AG08396 (cell line): ENCODE results near the gene FAM181B.

ENCODE experiments used
- DNase-seq: peaks from one replicate; pipeline ENCODE4 v3.0.0; 2012; ENCODE audit warnings: low spot score, mixed read lengths

FAM181B gene

DNA sequence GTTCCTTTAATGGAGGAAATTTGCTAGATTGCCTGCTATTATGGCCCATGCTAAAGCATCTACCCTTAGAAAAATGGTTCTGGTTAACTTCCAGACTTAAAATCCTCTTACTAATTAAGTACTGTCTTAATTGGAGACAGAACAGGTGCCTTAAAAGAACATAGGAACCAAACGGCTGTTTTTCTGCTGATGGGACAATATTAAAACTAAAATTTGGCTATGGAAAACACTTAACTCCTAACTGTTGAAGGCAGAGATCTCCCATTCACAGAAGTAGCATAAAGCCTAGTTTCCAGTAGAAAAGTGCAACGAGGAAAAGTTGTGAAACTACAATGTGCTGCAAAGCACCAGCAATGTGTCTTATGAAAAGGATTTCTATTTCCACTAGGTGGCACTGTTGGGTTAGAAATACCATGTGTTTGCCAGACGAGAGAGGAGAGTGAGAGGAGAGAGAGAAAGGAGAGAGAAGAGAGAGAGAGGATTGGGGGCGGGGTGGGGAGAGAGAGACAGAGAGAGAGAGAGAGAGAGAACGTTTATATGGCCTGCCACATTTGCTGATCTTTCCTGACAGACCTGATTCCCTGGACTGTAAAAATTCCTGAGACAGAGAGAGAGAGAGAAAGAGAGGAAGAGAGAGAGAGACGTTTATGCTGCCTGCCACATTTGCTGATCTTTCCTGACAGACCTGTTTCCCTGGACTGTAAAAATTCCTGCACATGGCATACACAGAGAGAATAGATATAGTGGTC lies 51.5 kb downstream of the FAM181B start:
- DNase-seq = peak; percentile 57

DNA sequence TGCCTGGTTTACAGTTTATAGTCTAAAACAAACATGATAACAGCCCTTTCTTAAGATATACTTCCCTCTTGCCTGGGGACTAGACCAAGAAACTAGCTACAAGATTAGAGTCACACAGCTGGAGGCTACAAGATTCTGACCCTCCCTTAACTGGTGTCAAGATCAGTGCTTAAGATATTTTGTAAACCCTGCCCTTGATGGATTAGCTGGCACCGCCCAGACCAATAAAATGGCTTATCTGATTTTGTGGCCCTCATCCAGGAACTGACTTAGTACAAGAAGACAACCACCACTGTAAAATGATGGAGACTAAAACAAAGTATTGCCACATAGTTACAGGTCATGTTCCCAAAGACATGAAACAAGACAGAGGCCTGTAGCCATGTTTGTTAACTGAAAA lies 53.4 kb downstream of the FAM181B start:
- DNase-seq = no peak
